ENCODE data around the gene CHST4.
A peak's percentile ranks its signal among the peaks of the same experiment; 100 is the strongest.

DNA sequence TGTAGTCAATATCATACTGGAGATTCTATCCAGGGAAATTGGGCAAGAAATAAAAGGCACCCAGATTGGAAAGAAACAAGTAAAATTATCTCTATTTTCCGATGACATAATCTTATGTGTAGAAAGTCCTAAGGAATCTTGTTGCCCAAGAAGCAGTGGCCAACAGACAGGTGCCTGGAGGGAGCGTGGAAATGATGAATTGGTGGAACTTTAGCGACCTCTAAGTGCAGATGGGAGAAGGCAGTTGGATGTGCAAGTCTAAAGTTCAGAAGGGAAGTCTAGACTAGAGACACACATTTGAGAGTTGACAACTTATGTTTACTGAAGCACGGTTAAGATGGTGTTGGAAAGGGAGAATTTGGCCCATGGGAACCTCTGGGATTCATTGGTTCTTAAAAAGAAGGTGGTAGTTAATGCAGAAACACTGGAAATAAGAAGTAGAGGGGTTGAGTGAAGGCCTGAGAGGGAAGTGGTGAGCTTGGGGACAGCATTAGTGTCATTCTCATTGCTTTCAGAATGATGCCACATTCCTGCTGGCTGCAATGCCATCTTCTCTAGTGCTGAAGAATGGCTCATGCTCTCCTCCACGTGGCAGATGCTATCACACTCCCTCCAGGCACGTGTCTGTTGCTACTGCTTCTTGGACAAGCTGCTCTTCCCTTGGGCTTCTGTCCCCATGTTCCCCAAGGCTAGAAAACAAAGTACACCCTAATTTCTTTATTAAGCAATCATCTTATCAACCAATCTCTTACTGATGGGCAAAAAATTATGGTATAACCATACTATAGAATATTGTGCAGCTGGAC lies 26.7 kb downstream of the CHST4 start:
- peak in 1 of 3 experiments; percentile 11 for TF ChIP-seq CTCF (optimal IDR thresholded peaks at IDR 0.05 in 1 of 3, IDR thresholded peaks at IDR 0.05 in 1 of 3, conservative IDR thresholded peaks at IDR 0.05 in 1 of 3; ENCODE audit: extremely low read depth in 1 of 3, insufficient read depth in 2 of 3, low read length in 3 of 3)
- no peak for TF ChIP-seq EZH2 (IDR thresholded peaks at IDR 0.05; ENCODE audit: low read length)
